Activated naive CD8-positive, alpha-beta T cell treated with anti-CD3 and anti-CD28 coated beads, Interleukin-2, amount 10 ng/mL, durations not matched to agents 7 days and 5 days (primary cell): ENCODE results near the gene BPTF. TPM values are rescaled to one million over a fixed set of nuclear protein-coding genes. Genes with fewer than 3 reads are reported as not detected.
"Not testable (repeated sequence)": the region's sequence is repeated elsewhere in the genome, so short reads cannot be mapped to it uniquely, and the experiment has no call there.

Experiments used
- ATAC-seq: fragments of 150-1000 bp; cut with Tn5 transposase; one replicate; pipeline ENCODE4 v1.10.0; 2021; ENCODE audit warnings: low read depth, moderate library complexity
- POLR2A ChIA-PET: fragments of 350-600 bp; sonication (Branson Sonifier 250); formaldehyde crosslinking; loops from one replicate; lab custom pipeline; 2021; ENCODE audit warnings: antibody characterized with exemption; lab: Charles Lee
- DNase-seq: peaks from one replicate; pipeline ENCODE4 v3.0.0; 2021
- H3K27ac Mint-ChIP-seq: one replicate; pipeline ENCODE4 v1.8.0; 2022; ENCODE audit warnings: mild to moderate bottlenecking, mixed read lengths
- H3K27me3 Mint-ChIP-seq: one replicate; pipeline ENCODE4 v1.8.0; 2022; ENCODE audit warnings: mild to moderate bottlenecking, moderate library complexity, mixed read lengths
- H3K36me3 Mint-ChIP-seq: one replicate; pipeline ENCODE4 v1.8.0; 2021; ENCODE audit warnings: mild to moderate bottlenecking, mixed read lengths
- H3K4me1 Mint-ChIP-seq: one replicate; pipeline ENCODE4 v1.8.0; 2021; ENCODE audit warnings: mixed read lengths
- H3K4me3 Mint-ChIP-seq: one replicate; pipeline ENCODE4 v1.8.0; 2022; ENCODE audit warnings: mild to moderate bottlenecking, moderate library complexity, mixed read lengths
- H3K9me3 Mint-ChIP-seq: one replicate; pipeline ENCODE4 v1.8.0; 2021; ENCODE audit warnings: mixed read lengths
- total RNA-seq, 2 experiments: library from RNA; stranded (reverse); gene quantifications; one replicate each; pipeline ENCODE4 v1.2.3, GENCODE V29; 2021

The BPTF gene
- total RNA-seq, 2 experiments from 2014 or later: 126 to 133 TPM

DNA sequence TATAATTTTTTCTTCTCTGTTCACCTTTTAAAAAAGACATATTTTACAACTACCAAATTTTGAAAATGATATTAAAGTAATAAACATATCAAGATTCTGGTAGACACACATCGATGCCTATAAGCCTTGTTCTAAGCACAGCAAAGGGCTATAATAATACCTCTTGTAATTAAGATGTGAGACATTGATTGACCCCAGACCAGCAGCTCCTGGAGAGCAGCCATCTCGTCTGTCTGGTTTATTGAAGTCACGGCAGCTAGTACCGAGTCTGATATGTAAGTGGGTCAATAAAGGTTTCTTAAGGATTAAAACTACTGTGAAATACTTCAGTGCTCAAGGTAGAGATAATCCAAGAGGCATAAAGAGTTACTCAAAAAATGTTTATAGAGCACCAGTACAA is 94.9 kb downstream of the BPTF start:
- peaks cover 5% of the 10 kb centered on the region for H3K4me1 Mint-ChIP-seq
- no peak for ATAC-seq
- no peak overlapping the region for H3K4me3 Mint-ChIP-seq
- H3K27me3 Mint-ChIP-seq: no peaks in the 10 kb centered on the region
- POLR2A ChIA-PET: no interaction called here
- peaks cover 6% of the 10 kb centered on the region for H3K36me3 Mint-ChIP-seq
- no peaks in the 10 kb centered on the region for H3K9me3 Mint-ChIP-seq
- DNase-seq: no peak
- H3K27ac Mint-ChIP-seq: no peak overlapping the region

DNA sequence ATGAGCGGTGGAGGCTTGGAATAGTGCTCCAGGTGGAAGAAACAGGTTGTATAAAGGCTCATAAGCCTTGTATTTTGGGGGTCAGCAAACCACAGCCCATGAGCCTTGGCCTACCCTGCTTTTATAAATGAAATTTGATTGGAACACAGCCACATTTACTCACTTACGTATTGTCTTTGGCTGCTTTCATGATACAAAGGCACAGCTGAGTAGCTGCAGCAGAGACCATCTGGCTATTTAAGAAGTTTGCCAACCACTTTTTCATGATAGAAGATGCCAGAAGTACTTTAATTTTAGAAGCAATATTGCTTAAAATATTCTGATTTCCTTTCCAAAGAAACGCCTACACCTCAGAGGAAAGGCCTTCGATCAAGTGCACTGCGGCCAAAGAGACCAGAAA is 97.2 kb downstream of the BPTF start:
- H3K4me1 Mint-ChIP-seq: no peaks in the 10 kb centered on the region
- no peaks in the 10 kb centered on the region for H3K9me3 Mint-ChIP-seq
- H3K27me3 Mint-ChIP-seq: no peaks in the 10 kb centered on the region
- ATAC-seq (no peak), DNase-seq (no peak)
- no peak overlapping the region for H3K4me3 Mint-ChIP-seq
- H3K27ac Mint-ChIP-seq: no peak overlapping the region
- POLR2A ChIA-PET: no interaction called here
- H3K36me3 Mint-ChIP-seq: peaks cover 3% of the 10 kb centered on the region

DNA sequence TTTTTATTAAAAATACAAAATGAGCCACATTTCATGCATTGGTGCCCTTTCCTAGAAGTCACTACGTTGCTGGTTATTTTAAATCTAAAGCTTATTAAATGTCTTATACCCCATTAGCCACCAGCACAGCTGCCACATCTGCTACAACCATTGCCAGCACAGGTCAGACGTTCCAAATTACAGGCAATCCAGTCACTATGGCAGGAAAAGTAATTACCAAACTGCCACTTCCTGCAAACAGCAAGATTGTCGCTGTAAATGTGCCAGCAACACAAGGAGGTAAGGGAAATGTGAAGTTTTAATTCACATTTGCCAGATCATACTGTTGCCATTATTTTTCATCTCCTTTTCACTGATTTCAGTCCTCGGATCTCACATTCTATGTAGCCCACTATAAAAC is 103.5 kb downstream of the BPTF start:
- H3K4me1 Mint-ChIP-seq, H3K27me3 Mint-ChIP-seq, POLR2A ChIA-PET, H3K27ac Mint-ChIP-seq, DNase-seq, ATAC-seq, H3K9me3 Mint-ChIP-seq, H3K4me3 Mint-ChIP-seq: not testable (repeated sequence)
- peaks cover 22% of the 10 kb centered on the region for H3K36me3 Mint-ChIP-seq

DNA sequence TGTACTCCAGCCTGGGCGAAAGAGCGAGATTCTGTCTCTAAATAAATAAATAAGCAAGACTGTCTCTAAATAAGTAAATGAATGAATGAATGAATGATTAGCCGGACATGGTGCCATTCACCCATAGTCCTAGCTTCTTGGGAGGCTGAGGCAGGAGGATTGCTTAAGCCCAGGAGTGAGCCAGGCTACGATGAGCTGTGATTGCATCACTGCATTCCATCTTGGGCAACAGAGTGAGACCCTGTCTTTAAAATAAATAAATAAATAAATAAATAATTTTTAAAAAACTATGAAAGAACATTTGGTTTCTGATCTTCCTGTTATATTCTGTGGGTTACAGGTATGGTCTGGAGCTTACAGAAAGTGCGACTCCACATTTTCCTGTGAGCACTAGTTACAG is 105.9 kb downstream of the BPTF start:
- ATAC-seq: no peak
- Mint-ChIP-seq H3K36me3 (peaks cover 29% of the 10 kb centered on the region), H3K4me3 (no peak overlapping the region), H3K4me1 (no peaks in the 10 kb centered on the region), H3K27me3 (no peaks in the 10 kb centered on the region), H3K9me3 (no peaks in the 10 kb centered on the region), H3K27ac (no peak overlapping the region)
- DNase-seq: no peak
- POLR2A ChIA-PET: no interaction called here

DNA sequence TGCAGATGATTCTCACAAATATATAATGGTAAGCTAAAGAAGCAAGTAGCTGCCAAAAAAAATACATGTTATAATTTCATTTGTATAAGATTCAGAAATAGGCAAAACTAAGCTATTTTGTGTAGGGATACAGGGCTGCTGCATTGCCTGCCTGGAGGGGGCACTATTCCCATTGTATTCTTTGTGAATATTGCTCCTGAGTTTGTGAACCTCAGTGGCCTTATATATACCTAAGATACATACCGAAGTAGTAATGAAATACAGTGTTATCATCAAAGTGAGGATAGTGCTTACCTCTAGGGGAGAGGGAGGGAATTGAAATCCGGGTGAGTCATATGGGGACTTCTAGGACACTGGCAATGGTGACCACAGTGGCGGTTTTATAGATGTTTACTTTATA is 117.5 kb downstream of the BPTF start:
- Mint-ChIP-seq H3K4me1 (peaks cover 5% of the 10 kb centered on the region), H3K27me3 (no peaks in the 10 kb centered on the region), H3K9me3 (no peaks in the 10 kb centered on the region), H3K4me3 (no peak overlapping the region), H3K36me3 (peaks cover 34% of the 10 kb centered on the region), H3K27ac (no peak overlapping the region)
- no peak for ATAC-seq
- no peak for DNase-seq
- POLR2A ChIA-PET: interaction anchor here (1.1 kb wide), 1 partner anchor 17 kb away, joined by 3 read pairs; no protein-coding TSS in a partner anchor

DNA sequence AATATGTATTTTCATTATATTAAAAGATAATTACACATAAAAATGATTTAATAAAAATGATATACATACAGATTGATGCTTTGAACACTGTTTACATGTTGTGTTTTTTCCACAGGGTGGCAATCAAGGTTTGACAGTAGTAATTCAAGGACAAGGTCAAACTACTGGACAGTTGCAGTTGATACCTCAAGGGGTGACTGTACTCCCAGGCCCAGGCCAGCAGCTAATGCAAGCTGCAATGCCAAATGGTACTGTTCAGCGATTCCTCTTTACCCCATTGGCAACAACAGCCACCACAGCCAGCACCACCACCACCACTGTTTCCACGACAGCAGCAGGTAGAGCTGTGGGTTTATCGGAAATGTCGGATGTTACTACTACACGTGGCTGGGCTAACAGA is 118.7 kb downstream of the BPTF start:
- H3K27me3 Mint-ChIP-seq: no peaks in the 10 kb centered on the region
- H3K4me1 Mint-ChIP-seq: peaks cover 5% of the 10 kb centered on the region
- DNase-seq: no peak
- ATAC-seq: no peak
- H3K9me3 Mint-ChIP-seq: no peaks in the 10 kb centered on the region
- H3K27ac Mint-ChIP-seq: no peak overlapping the region
- POLR2A ChIA-PET: no interaction called here
- no peak overlapping the region for H3K4me3 Mint-ChIP-seq
- peaks cover 42% of the 10 kb centered on the region for H3K36me3 Mint-ChIP-seq

DNA sequence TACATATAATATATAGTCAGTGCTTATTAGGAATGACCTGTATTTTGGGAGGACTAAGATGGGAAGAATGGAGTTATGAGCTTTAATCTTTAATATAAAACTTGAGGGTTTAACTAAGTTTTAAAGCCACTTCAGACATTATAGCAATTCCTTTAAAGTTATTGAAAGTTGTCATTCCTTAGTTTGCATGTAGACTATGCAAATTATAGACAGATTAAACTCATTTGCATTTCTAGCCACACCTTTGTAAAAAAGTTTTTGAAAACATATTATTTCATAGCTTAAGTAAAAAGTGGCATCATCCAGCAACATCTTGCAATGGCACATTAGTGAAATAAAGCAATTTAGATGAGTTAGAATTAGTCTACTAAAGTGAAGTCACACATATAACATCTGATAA is 121.2 kb downstream of the BPTF start:
- no peaks in the 10 kb centered on the region for H3K27me3 Mint-ChIP-seq
- no peak overlapping the region for H3K27ac Mint-ChIP-seq
- H3K9me3 Mint-ChIP-seq: no peaks in the 10 kb centered on the region
- DNase-seq: no peak
- peaks cover 37% of the 10 kb centered on the region for H3K36me3 Mint-ChIP-seq
- no peak overlapping the region for H3K4me3 Mint-ChIP-seq
- peaks cover 4% of the 10 kb centered on the region for H3K4me1 Mint-ChIP-seq
- POLR2A ChIA-PET: no interaction called here
- ATAC-seq: no peak

DNA sequence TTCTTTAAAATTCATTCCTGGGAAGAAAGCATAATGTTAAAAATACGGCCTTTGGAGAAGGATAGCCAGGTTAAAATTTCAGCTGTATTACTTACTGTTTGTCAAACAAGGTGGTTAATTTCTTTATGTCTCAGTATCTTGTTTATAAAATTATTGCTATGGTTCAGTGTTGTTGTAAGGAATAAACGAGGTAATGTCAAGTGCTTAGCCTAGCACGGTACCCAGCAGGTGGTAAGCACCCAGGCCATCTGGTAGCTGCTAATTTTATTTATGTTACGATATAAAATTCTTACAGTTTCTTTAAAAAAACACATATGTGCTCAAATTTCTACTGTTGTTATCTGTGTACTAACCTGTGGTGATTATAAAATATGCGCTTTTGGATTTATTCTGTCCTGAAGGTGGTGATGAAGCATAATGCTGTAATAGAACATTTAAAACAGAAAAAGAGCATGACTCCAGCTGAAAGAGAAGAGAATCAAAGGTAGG is 122.1 kb downstream of the BPTF start:
- DNase-seq: no peak
- no peak overlapping the region for H3K27ac Mint-ChIP-seq
- H3K4me3 Mint-ChIP-seq: no peak overlapping the region
- H3K9me3 Mint-ChIP-seq: no peaks in the 10 kb centered on the region
- peaks cover 33% of the 10 kb centered on the region for H3K36me3 Mint-ChIP-seq
- H3K27me3 Mint-ChIP-seq: no peaks in the 10 kb centered on the region
- POLR2A ChIA-PET: interaction anchor here (1.0 kb wide), 1 partner anchor 10 kb away, joined by 3 read pairs; no protein-coding TSS in a partner anchor
- ATAC-seq: no peak
- peaks cover 4% of the 10 kb centered on the region for H3K4me1 Mint-ChIP-seq

DNA sequence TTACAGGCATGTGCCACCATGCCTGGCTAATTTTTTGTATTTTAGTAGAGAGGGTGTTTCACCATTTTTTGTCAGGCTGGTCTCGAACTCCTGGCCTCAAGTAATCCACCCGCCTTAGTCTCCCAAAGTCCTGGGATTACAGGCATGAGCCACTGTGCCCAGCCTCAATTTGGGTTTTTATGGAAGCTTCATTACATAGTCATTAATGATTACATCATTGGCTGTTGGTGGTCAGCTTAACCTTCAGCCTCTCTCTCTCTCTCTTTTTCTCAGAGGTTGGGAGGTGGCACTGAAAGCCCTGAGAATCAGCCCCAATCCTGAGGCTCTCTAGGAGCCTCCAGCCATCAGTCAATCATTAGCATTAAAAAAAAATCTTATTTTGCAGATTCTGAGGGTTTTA is 125.6 kb downstream of the BPTF start:
- Mint-ChIP-seq H3K27ac (no peak overlapping the region), H3K27me3 (no peaks in the 10 kb centered on the region), H3K4me3 (no peak overlapping the region), H3K36me3 (peaks cover 15% of the 10 kb centered on the region), H3K4me1 (no peaks in the 10 kb centered on the region), H3K9me3 (no peaks in the 10 kb centered on the region)
- POLR2A ChIA-PET: interaction anchor here (0.7 kb wide), 1 partner anchor 437 kb away, joined by 3 read pairs; no protein-coding TSS in a partner anchor
- DNase-seq: no peak
- ATAC-seq: no peak

DNA sequence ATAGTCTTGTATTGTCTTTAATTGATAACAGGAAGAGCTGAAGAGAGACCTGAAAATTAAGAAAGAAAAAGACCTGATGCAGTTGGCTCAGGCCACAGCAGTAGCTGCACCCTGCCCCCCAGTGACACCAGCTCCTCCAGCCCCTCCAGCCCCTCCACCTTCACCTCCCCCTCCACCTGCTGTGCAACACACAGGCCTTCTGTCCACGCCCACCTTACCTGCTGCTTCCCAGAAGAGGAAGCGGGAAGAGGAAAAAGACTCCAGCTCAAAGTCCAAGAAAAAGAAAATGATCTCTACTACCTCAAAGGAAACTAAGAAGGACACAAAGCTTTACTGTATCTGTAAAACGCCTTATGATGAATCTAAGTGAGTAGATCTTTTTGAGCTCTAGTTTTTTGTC is 134.2 kb downstream of the BPTF start:
- ATAC-seq: no peak
- no peaks in the 10 kb centered on the region for H3K27me3 Mint-ChIP-seq
- POLR2A ChIA-PET: interaction anchor here (0.8 kb wide), 1 partner anchor 17 kb away, joined by 3 read pairs; no protein-coding TSS in a partner anchor
- H3K27ac Mint-ChIP-seq: no peak overlapping the region
- no peak overlapping the region for H3K4me3 Mint-ChIP-seq
- no peaks in the 10 kb centered on the region for H3K9me3 Mint-ChIP-seq
- H3K36me3 Mint-ChIP-seq: peaks cover 14% of the 10 kb centered on the region
- H3K4me1 Mint-ChIP-seq: peaks cover 9% of the 10 kb centered on the region
- no peak for DNase-seq

DNA sequence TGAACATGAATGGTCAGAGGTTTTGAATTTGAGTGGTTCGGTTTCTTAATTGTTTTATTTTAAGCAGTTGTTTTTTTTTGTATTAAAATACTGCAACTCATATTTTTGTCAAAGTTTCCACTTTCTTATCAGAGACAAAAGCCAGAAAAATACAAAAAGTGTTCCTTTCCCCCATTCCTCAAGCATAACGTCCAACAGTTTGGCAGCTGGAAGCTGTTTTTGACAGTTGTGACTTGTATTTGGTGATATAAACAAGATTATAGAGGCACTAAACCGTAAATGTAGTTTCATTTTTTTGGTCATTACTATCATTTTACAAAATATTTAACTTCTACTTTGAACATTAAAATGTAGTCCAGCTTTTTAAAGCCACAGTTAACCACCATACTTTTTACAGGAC is 135.0 kb downstream of the BPTF start:
- ATAC-seq, H3K4me3 Mint-ChIP-seq, DNase-seq, H3K27me3 Mint-ChIP-seq, H3K27ac Mint-ChIP-seq, H3K4me1 Mint-ChIP-seq, H3K9me3 Mint-ChIP-seq: not testable (repeated sequence)
- H3K36me3 Mint-ChIP-seq: peaks cover 20% of the 10 kb centered on the region
- POLR2A ChIA-PET: interaction anchor here (0.8 kb wide), 1 partner anchor 18 kb away, joined by 3 read pairs; no protein-coding TSS in a partner anchor

DNA sequence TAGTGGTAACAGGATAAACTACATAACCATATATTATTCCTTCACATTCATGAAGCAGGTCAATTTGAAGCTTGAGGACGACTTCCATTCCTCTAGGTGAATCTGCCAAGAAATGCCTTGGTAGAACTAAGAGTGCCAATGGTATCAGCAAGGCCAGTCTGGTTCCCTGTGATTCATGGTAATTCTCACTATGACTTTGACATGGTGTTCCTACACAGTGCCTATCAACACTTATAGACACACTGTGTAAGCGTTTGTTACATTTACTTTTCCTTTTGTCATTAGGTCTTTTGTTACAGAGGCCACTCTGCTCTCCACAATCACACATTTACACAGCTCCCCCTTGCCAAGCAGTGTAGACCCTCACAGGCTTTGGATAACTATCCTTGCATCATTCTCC is 136.9 kb downstream of the BPTF start:
- not testable (repeated sequence) for H3K9me3 Mint-ChIP-seq, ATAC-seq, H3K4me3 Mint-ChIP-seq, H3K27me3 Mint-ChIP-seq, H3K4me1 Mint-ChIP-seq, H3K27ac Mint-ChIP-seq, DNase-seq
- H3K36me3 Mint-ChIP-seq: peaks cover 25% of the 10 kb centered on the region
- POLR2A ChIA-PET: interaction anchor here (0.6 kb wide), 1 partner anchor 43 kb away, joined by 3 read pairs; no protein-coding TSS in a partner anchor

DNA sequence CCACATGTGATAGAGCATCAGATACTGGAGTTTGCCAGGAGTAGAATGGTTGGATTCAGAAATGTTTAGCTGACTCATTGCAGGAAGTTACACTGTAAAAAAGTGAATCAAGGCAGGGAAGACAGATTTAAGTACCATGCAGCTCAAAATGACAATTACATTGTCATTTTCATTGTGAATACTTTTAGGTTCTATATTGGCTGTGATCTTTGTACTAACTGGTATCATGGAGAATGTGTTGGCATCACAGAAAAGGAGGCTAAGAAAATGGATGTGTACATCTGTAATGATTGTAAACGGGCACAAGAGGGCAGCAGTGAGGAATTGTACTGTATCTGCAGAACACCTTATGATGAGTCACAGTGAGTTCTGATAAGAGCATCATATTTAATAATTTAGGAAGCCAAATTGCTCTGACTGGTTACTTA is 137.9 kb downstream of the BPTF start:
- DNase-seq, H3K4me1 Mint-ChIP-seq, H3K27me3 Mint-ChIP-seq, H3K4me3 Mint-ChIP-seq, H3K9me3 Mint-ChIP-seq, POLR2A ChIA-PET: not testable (repeated sequence)
- Mint-ChIP-seq H3K27ac (peak overlapping the region; percentile 43), H3K36me3 (peaks cover 24% of the 10 kb centered on the region)
- peak; percentile 76 for ATAC-seq

DNA sequence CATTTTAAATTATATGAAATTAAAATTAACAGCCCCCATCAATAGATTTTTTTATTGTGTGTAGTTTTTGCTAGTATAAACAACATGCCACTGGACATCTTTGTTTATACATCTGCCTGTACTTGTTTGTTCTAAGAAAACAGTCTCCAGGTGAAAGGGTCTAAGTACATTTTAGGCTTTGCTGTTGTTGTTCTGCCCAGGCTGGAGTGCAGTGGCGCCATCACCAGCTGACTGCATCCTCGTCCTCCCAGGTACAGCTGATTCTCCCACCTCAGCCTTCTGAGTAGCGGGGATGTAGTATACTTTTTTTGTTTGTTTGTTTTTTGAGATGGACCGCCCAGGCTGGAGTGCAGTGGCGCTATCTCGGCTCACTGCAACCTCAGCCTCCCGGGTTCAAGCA is 145.5 kb downstream of the BPTF start:
- H3K27ac Mint-ChIP-seq: no peak overlapping the region
- no peak for ATAC-seq
- peaks cover 7% of the 10 kb centered on the region for H3K36me3 Mint-ChIP-seq
- H3K4me3 Mint-ChIP-seq: no peak overlapping the region
- POLR2A ChIA-PET: no interaction called here
- no peaks in the 10 kb centered on the region for H3K27me3 Mint-ChIP-seq
- H3K4me1 Mint-ChIP-seq: no peaks in the 10 kb centered on the region
- DNase-seq: no peak
- no peaks in the 10 kb centered on the region for H3K9me3 Mint-ChIP-seq
